SK-N-MC (cell line): Measurements from ENCODE around the gene CDC42.

ENCODE experiments used
- EZH2 ChIP-seq: fragments of 200-600 bp; sonication (generic); IDR thresholded peaks from one replicate; pipeline ENCODE4 v1.6.1; 2017; ENCODE audit warnings: antibody characterized with exemption
- POLR2AphosphoS5 ChIP-seq: IDR thresholded peaks from 2 replicates; pipeline ENCODE4 v1.6.1; 2012; ENCODE audit warnings: mild to moderate bottlenecking, low read depth, low read length, borderline replicate concordance

DNA sequence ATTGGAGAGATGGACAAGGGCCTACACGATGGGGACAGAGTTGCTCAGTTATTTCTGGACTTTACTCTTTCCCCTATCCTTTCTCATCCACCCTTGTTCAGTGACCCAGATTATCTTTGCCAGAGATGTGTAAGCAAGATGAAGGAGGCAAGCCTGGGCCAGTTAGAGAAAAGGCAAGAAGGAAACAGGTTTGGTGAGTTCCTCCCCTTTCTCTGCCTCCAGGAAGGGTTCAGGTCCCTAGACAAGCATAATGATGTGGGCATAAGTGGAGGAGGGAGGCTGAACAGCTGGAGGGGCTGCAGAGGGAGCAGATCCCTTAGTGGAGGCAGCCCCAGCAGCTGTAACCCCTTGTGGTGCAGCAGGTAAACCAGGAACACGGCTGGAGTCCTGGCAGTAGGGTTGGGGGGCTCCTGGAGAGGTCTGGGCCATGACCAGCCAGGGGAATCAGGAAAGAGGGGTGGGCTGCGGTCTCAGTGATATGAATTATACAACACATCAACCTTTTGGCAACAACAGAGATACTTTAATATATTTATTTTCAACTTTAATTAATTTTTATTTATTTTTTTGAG, 9.2 kb upstream of the CDC42 start:
- TF ChIP-seq POLR2AphosphoS5 (no peak), EZH2 (no peak)
